HepG2 (cell line): ENCODE measurements around the gene IRF2. TPM values are rescaled to one million over a fixed set of nuclear protein-coding genes. Genes with fewer than 3 reads are reported as not detected.

ENCODE experiments used
- JUND ChIP-seq: sonication (generic); formaldehyde crosslinking; IDR thresholded peaks from 2 replicates; pipeline ENCODE4 v1.8.0; 2022; ENCODE audit warnings: mild to moderate bottlenecking, missing genetic modification reagents
- KDM3A ChIP-seq: IDR thresholded peaks from 2 replicates; pipeline ENCODE4 v1.6.1; 2018; ENCODE audit warnings: low read depth, missing compliant biosample characterization
- MEF2D ChIP-seq: sonication (generic); formaldehyde crosslinking; IDR thresholded peaks from 2 replicates; pipeline ENCODE4 v1.5.1; 2020; ENCODE audit warnings: mild to moderate bottlenecking, missing genetic modification reagents
- NR2F6 ChIP-seq, 2 experiments: IDR thresholded peaks; 2 replicates each; pipeline ENCODE4 v1.6.1; 2016; ENCODE audit warnings: antibody characterized with exemption in 1 of 2, mild to moderate bottlenecking in 1 of 2
- PITX1 ChIP-seq: sonication (generic); formaldehyde crosslinking; IDR thresholded peaks from 2 replicates; pipeline ENCODE4 v1.5.1; 2020; ENCODE audit warnings: mild to moderate bottlenecking, missing genetic modification reagents
- TCF7 ChIP-seq: sonication (generic); IDR thresholded peaks from 2 replicates; pipeline ENCODE4 v1.6.1; 2016; ENCODE audit warnings: antibody characterized with exemption, low read depth
- THAP11 ChIP-seq: IDR thresholded peaks from 2 replicates; pipeline ENCODE4 v1.6.1; 2016; ENCODE audit warnings: missing biosample characterization, missing genetic modification reagents
- ZFAT ChIP-seq: sonication (generic); formaldehyde crosslinking; conservative IDR thresholded peaks from 2 replicates; pipeline ENCODE4 v1.8.1; 2023; ENCODE audit warnings: missing genetic modification reagents, inconsistent platforms
- ZFP36L1 ChIP-seq: sonication (generic); formaldehyde crosslinking; IDR thresholded peaks from 2 replicates; pipeline ENCODE4 v1.8.0; 2022; ENCODE audit warnings: mild to moderate bottlenecking, missing genetic modification reagents, moderate library complexity
- ZNF431 ChIP-seq: sonication (generic); formaldehyde crosslinking; IDR thresholded peaks from 2 replicates; pipeline ENCODE4 v1.9.0; 2022; ENCODE audit warnings: missing genetic modification reagents, low read depth, mild to moderate bottlenecking, borderline replicate concordance
- ZNF614 ChIP-seq: IDR thresholded peaks from 2 replicates; pipeline ENCODE4 v1.6.1; 2018; ENCODE audit warnings: missing biosample characterization, missing genetic modification reagents, inconsistent platforms, borderline replicate concordance
- ZNF678 ChIP-seq: sonication (generic); formaldehyde crosslinking; IDR thresholded peaks from 2 replicates; pipeline ENCODE4 v1.4.0; 2020; ENCODE audit warnings: mild to moderate bottlenecking, missing genetic modification reagents
- polyA plus RNA-seq, 8 experiments: library from polyadenylated mRNA; depleted of rRNA in 3 of 8; stranded (reverse) in 7 of 8; unstranded in 1 of 8; fragments of >200 nt; fragmentation: Illumina TruSeq in 4 of 8; extraction: Trizol in 4 of 8; gene quantifications; 2 replicates each; pipeline versions ENCODE4 v1.2.1 to v1.2.3, GENCODE V29; 2011 to 2016; ENCODE audit warnings: low read depth in 4 of 8, missing spikeins in 1 of 8, mixed read lengths in 1 of 8; ENCODE audit not compliant: insufficient read depth in 1 of 8
- total RNA-seq, 5 experiments: library from RNA; depleted of rRNA; stranded (reverse); fragments of >200 nt; fragmentation: Illumina TruSeq; extraction: Trizol; gene quantifications; 2 replicates each; pipeline ENCODE4 v1.2.3, GENCODE V29; 2016; ENCODE audit warnings: low read depth in 1 of 5
- TF ChIP-seq, protein P1 (sequence below): sonication (generic); formaldehyde crosslinking; IDR thresholded peaks from 2 replicates; pipeline ENCODE4 v1.8.1; 2022; ENCODE audit warnings: low read depth, mild to moderate bottlenecking, missing genetic modification reagents
- TF ChIP-seq, protein P2 (sequence below): sonication (generic); formaldehyde crosslinking; conservative IDR thresholded peaks from 2 replicates; pipeline ENCODE4 v1.8.0; 2022; ENCODE audit warnings: mild to moderate bottlenecking, moderate library complexity, missing genetic modification reagents
- TF ChIP-seq, protein P3 (sequence below): sonication (generic); formaldehyde crosslinking; conservative IDR thresholded peaks from 2 replicates; pipeline ENCODE4 v1.5.0; 2020; ENCODE audit warnings: missing genetic modification reagents
- TF ChIP-seq, protein P4 (sequence below), 2 experiments: sonication (generic) in 1 of 2; formaldehyde crosslinking in 1 of 2; IDR thresholded peaks; 2 replicates each; pipeline versions ENCODE4 v1.6.1 to v1.9.0; 2014 to 2022; ENCODE audit warnings: antibody characterized with exemption in 1 of 2, borderline replicate concordance in 1 of 2, inconsistent platforms in 1 of 2, low read depth in 1 of 2, missing genetic modification reagents in 1 of 2

The IRF2 gene
- total and polyA plus RNA-seq, 2 of the 13 experiments (the other 11 are each of a cell fraction or from before 2014, with no cell fraction given): 15.5 to 28.8 TPM

DNA sequence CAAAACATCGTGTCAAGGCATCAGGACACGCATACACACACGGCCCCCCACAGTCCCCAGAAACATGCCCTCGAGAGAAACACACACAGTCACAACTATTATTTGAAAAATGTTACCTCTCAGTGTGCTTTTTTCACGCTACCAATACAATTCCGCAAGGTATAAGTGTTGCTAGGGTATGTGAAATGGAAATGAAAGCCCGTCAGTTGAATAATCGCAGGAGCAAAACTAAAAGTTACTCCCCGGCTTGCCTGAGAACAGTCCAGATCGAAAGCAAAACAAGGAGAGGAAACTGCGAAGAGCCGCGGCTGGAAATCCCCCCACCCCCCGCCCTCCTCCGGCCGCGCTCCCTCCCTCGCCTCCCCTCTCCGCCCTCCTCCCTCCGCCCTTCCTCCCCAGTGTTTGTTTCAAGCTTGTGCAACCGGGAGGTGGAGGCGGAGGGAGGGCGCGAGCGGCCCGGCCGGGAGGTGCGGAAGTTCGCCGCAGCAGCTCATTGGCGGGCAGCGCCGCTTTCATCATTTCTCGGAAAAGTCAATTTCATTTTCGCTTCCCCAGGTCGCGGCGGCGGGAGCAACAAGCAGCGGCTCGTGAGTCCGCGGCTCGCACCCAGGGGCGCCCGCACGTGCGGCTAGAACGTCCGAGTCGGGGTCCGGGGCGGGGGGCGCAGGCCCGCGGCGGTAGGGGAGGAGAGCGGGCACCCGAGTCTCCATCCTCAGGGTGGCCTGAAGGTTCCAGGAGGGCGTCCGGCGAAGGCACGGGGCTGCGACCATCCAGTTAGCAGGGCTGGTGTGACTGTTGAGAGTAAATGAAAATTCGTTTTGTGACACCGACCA, at the start of gene IRF2 (continued):
- TF ChIP-seq, protein P1, sequence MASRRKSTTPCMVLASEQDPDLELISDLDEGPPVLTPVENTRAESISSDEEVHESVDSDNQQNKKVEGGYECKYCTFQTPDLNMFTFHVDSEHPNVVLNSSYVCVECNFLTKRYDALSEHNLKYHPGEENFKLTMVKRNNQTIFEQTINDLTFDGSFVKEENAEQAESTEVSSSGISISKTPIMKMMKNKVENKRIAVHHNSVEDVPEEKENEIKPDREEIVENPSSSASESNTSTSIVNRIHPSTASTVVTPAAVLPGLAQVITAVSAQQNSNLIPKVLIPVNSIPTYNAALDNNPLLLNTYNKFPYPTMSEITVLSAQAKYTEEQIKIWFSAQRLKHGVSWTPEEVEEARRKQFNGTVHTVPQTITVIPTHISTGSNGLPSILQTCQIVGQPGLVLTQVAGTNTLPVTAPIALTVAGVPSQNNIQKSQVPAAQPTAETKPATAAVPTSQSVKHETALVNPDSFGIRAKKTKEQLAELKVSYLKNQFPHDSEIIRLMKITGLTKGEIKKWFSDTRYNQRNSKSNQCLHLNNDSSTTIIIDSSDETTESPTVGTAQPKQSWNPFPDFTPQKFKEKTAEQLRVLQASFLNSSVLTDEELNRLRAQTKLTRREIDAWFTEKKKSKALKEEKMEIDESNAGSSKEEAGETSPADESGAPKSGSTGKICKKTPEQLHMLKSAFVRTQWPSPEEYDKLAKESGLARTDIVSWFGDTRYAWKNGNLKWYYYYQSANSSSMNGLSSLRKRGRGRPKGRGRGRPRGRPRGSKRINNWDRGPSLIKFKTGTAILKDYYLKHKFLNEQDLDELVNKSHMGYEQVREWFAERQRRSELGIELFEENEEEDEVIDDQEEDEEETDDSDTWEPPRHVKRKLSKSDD (CRISPR knock-in tag): 0 out of 2 replicates have a peak, but pooled peaks have one; percentile 63
- TF ChIP-seq ZNF678 (CRISPR knock-in tag): no peak
- TF ChIP-seq ZFAT (CRISPR knock-in tag): no peak
- TF ChIP-seq KDM3A (CRISPR knock-in tag): peak; percentile 84
- TF ChIP-seq NR2F6 (IDR thresholded peaks at IDR 0.05): no peak
- peak; percentile 53 for TF ChIP-seq NR2F6 (CRISPR knock-in tag; IDR thresholded peaks at IDR 0.05)
- TF ChIP-seq TCF7: 0 out of 2 replicates have a peak, but pooled peaks have one; percentile 33
- TF ChIP-seq, protein P2, sequence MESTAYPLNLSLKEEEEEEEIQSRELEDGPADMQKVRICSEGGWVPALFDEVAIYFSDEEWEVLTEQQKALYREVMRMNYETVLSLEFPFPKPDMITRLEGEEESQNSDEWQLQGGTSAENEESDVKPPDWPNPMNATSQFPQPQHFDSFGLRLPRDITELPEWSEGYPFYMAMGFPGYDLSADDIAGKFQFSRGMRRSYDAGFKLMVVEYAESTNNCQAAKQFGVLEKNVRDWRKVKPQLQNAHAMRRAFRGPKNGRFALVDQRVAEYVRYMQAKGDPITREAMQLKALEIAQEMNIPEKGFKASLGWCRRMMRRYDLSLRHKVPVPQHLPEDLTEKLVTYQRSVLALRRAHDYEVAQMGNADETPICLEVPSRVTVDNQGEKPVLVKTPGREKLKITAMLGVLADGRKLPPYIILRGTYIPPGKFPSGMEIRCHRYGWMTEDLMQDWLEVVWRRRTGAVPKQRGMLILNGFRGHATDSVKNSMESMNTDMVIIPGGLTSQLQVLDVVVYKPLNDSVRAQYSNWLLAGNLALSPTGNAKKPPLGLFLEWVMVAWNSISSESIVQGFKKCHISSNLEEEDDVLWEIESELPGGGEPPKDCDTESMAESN (CRISPR knock-in tag): peak; percentile 88
- TF ChIP-seq PITX1 (CRISPR knock-in tag): no peak
- TF ChIP-seq MEF2D (CRISPR knock-in tag): 0 out of 2 replicates have a peak, but pooled peaks have one; percentile 45
- TF ChIP-seq, protein P3, sequence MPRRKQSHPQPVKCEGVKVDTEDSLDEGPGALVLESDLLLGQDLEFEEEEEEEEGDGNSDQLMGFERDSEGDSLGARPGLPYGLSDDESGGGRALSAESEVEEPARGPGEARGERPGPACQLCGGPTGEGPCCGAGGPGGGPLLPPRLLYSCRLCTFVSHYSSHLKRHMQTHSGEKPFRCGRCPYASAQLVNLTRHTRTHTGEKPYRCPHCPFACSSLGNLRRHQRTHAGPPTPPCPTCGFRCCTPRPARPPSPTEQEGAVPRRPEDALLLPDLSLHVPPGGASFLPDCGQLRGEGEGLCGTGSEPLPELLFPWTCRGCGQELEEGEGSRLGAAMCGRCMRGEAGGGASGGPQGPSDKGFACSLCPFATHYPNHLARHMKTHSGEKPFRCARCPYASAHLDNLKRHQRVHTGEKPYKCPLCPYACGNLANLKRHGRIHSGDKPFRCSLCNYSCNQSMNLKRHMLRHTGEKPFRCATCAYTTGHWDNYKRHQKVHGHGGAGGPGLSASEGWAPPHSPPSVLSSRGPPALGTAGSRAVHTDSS (CRISPR knock-in tag): no peak
- no peak for TF ChIP-seq ZNF431
- no peak for TF ChIP-seq JUND (CRISPR knock-in tag)
- TF ChIP-seq THAP11 (CRISPR knock-in tag): peak; percentile 89
- TF ChIP-seq ZNF614: peak; percentile 58
- no peak for TF ChIP-seq ZFP36L1
- TF ChIP-seq, protein P4, sequence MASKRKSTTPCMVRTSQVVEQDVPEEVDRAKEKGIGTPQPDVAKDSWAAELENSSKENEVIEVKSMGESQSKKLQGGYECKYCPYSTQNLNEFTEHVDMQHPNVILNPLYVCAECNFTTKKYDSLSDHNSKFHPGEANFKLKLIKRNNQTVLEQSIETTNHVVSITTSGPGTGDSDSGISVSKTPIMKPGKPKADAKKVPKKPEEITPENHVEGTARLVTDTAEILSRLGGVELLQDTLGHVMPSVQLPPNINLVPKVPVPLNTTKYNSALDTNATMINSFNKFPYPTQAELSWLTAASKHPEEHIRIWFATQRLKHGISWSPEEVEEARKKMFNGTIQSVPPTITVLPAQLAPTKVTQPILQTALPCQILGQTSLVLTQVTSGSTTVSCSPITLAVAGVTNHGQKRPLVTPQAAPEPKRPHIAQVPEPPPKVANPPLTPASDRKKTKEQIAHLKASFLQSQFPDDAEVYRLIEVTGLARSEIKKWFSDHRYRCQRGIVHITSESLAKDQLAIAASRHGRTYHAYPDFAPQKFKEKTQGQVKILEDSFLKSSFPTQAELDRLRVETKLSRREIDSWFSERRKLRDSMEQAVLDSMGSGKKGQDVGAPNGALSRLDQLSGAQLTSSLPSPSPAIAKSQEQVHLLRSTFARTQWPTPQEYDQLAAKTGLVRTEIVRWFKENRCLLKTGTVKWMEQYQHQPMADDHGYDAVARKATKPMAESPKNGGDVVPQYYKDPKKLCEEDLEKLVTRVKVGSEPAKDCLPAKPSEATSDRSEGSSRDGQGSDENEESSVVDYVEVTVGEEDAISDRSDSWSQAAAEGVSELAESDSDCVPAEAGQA (IDR thresholded peaks at IDR 0.05; ENCODE audit: low read depth): no peak
- TF ChIP-seq, protein P4 (CRISPR knock-in tag; IDR thresholded peaks at IDR 0.05; ENCODE audit: borderline replicate concordance): no peak
